GM20000 (cell line): Measurements from ENCODE around the gene DEPDC1.

ENCODE experiments used
- DNase-seq: peaks from one replicate; pipeline ENCODE4 v3.0.0; 2012; ENCODE audit warnings: low spot score
- CTCF ChIP-seq: IDR thresholded peaks from 2 replicates; pipeline ENCODE4 v1.5.1; 2012; ENCODE audit warnings: mild to moderate bottlenecking, control low read depth; ENCODE audit errors: extremely low read depth, missing control alignments

The DEPDC1 gene

DNA sequence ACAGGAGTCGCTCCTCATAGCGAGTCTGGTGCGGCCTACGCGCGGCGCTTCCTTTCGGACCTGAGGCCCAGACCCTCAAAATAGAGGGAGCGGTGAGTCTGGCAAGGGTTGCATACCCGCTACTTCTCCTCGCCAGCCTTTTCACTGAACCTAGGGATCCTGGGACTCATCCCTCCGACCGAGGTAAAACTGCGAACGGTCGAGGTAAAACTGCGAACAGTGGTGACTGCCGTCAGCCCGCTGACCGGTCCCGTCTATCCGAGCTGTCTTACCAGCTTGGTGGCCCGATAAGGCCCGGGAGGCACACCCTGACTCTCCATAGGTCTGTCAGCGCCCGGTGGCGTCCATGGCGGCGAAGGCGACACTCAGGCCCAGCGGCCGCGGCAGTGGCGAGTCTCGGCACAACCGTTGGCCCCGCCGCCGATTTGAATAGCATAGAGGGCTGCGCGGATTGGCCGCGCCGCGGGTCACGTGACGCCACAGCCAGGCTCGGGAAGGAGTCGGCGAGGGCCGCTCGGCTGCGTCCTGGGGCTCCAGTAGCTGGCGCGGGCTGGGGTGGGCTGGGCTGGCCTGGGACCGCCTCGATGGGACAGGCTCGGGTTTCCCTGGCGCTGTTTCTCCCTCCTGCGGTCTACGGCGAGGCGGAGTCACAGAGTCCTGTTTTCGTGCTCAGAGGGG is at the start of gene DEPDC1:
Gene DEPDC1 (minus strand): TSS at position 403 of the 678 bp plus-strand sequence. CDS start 83 bp downstream, at position 320.
- TF ChIP-seq CTCF, result no peak

GRCh38 chr1:68544651-68545050 is 47.8 kb upstream of the DEPDC1 start:
- no peak for DNase-seq
- no peak for TF ChIP-seq CTCF

More for the DNA sequence above, at the start of gene DEPDC1:
- DNase-seq, result peak; percentile 91

DNA sequence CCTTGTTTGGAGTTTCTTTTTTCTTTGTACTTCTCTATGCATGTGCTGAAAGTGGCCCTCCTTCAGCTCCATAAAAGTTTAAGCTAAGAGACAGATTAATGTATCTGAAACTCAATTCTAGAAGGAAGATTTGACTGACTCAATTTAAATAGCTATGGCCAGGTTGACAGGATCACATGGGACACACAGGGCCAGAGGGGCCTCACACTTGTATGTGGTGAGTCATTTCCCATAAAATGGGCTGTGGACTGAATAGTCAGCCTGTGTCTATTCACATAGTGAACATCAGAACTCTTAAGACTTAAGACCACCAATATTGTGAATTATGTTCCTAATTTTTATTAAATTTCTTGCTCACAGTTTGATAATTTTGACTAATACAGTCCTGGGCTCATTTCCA is 45.7 kb upstream of the DEPDC1 start:
- DNase-seq, result no peak

GRCh38 chr1:68538941-68539340 is 42.1 kb upstream of the DEPDC1 start:
- TF ChIP-seq CTCF, result no peak

More for the DNA sequence above, 45.7 kb upstream of the DEPDC1 start:
- TF ChIP-seq CTCF, result no peak

DNA sequence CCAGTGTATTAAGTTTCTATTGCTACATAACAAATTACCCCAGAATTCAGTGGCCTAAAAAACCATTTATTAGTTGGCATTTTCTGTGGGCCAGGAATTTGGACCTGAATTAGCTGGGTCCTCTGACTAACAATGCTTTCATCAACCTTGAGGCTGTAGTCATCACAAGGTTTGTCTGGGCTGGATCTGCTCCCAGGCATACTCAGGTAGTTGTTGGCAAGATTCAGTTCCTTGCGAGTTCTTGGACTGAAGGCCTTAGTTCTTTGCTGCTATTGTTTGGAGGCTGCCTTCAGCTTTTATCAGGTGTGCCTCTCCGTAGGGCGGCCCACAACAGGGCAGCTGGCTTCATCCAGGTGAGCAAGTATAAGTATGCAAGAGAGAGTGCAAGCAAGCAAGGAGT is 31.4 kb upstream of the DEPDC1 start:
- no peak for TF ChIP-seq CTCF
- DNase-seq, result no peak

More at GRCh38 chr1:68538941-68539340, 42.1 kb upstream of the DEPDC1 start:
- DNase-seq, result no peak

DNA sequence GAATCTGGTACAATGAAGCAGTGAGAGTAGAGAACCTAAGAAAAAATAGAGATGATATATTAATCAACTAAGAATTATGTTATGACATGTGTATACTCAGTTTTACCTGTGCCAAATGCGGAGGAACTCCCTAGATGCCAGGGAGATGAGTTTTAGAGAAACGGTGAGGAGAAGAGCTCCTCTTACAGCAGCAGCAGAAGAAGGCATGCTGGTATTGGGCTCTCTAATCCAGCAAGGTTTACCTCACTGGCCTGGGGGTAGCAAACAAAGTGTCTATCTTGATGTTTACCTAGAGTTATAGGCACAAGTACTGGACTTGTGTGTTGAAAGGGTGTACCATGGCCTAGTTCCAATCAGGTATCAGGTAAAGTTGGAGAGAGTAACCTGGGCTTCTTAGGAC is 28.9 kb upstream of the DEPDC1 start:
- TF ChIP-seq CTCF, result no peak
- no peak for DNase-seq

- no peak for DNase-seq
- no peak for TF ChIP-seq CTCF
Observed at GRCh38 chr1:68521286-68521685, 24.4 kb upstream of the DEPDC1 start.
